CD14-positive monocyte (primary cell): Measurements from ENCODE around the gene YTHDC1. TPM values are rescaled to one million over a fixed set of nuclear protein-coding genes. Genes with fewer than 3 reads are reported as not detected.

ENCODE experiments used
- DNase-seq, 3 donors: peaks; one replicate each; pipeline ENCODE4 v3.0.0-alpha.2; 2011 to 2022
- H2AFZ ChIP-seq: 2 replicates; pipeline ENCODE4 v1.6.0; 2012; ENCODE audit warnings: mild to moderate bottlenecking, low read depth, low read length, inconsistent platforms; ENCODE audit not compliant: insufficient read depth, poor library complexity, severe bottlenecking
- H3K27ac ChIP-seq, 2 donors: 1 replicate in 1 of 2; 2 replicates in 1 of 2; pipeline ENCODE4 v1.5.1; 2012 to 2013; ENCODE audit warnings: low read length in 2 of 2, control low read depth in 1 of 2, inconsistent platforms in 1 of 2, low read depth in 1 of 2, mild to moderate bottlenecking in 1 of 2
- H3K27me3 ChIP-seq, 2 donors: one replicate each; pipeline versions ENCODE4 v1.6.0 to v1.6.1; 2011 to 2013; ENCODE audit warnings: low read length in 2 of 2; ENCODE audit not compliant: control insufficient read depth in 2 of 2, insufficient read depth in 2 of 2
- H3K36me3 ChIP-seq, 2 donors: replicated peaks in 1 of 2; 1 replicate in 1 of 2; 2 replicates in 1 of 2; pipeline versions ENCODE4 v1.5.1 to v1.6.1; 2012 to 2013; ENCODE audit warnings: low read length in 2 of 2, control low read depth in 1 of 2, inconsistent platforms in 1 of 2, mild to moderate bottlenecking in 1 of 2; ENCODE audit not compliant: insufficient read depth in 2 of 2, control insufficient read depth in 1 of 2
- H3K4me1 ChIP-seq, 2 donors: 1 replicate in 1 of 2; 2 replicates in 1 of 2; pipeline versions ENCODE4 v1.5.1 to v1.6.1; 2012 to 2013; ENCODE audit warnings: low read length in 2 of 2, control low read depth in 1 of 2, inconsistent platforms in 1 of 2, mild to moderate bottlenecking in 1 of 2, moderate library complexity in 1 of 2; ENCODE audit not compliant: insufficient read depth in 2 of 2, control insufficient read depth in 1 of 2
- H3K4me2 ChIP-seq: replicated peaks from 2 replicates; pipeline ENCODE3; 2012; ENCODE audit warnings: low read length, moderate library complexity, mild to moderate bottlenecking; ENCODE audit not compliant: poor library complexity, severe bottlenecking; ENCODE audit errors: extremely low read depth
- H3K4me3 ChIP-seq, 3 experiments: fragments of 200-600 bp in 1 of 3; sonication (generic) in 1 of 3; replicated peaks in 1 of 3; 1 replicate in 2 of 3; 2 replicates in 1 of 3; pipeline ENCODE4 v1.5.1; 2011 to 2013; ENCODE audit warnings: low read length in 3 of 3, mild to moderate bottlenecking in 3 of 3, control low read depth in 2 of 3, low read depth in 2 of 3, inconsistent platforms in 1 of 3, moderate library complexity in 1 of 3
- H3K79me2 ChIP-seq: 2 replicates; pipeline ENCODE4 v1.6.0; 2012; ENCODE audit warnings: mild to moderate bottlenecking, control low read depth, inconsistent platforms, low read length, moderate library complexity; ENCODE audit not compliant: insufficient read depth
- H3K9ac ChIP-seq: 2 replicates; pipeline ENCODE4 v1.6.0; 2017; ENCODE audit warnings: low read length, mild to moderate bottlenecking; ENCODE audit not compliant: insufficient read depth, poor library complexity, severe bottlenecking
- H3K9me3 ChIP-seq, 2 donors: replicated peaks in 1 of 2; 1 replicate in 1 of 2; 2 replicates in 1 of 2; pipeline versions ENCODE4 v1.5.1 to v1.6.1; 2012 to 2013; ENCODE audit warnings: low read length in 2 of 2, control low read depth in 1 of 2; ENCODE audit not compliant: control insufficient read depth in 1 of 2, insufficient read depth in 1 of 2
- H4K20me1 ChIP-seq: 2 replicates; pipeline ENCODE4 v1.6.0; 2012; ENCODE audit warnings: mild to moderate bottlenecking, low read length, control low read depth, moderate library complexity; ENCODE audit not compliant: insufficient read depth
- H3K27ac Mint-ChIP-seq, 7 donors: one replicate each; pipeline ENCODE4 v1.8.0; 2020; ENCODE audit warnings: mild to moderate bottlenecking in 7 of 7, mixed read lengths in 7 of 7, moderate library complexity in 6 of 7, inconsistent platforms in 2 of 7
- H3K27me3 Mint-ChIP-seq, 3 donors: one replicate each; pipeline ENCODE4 v1.8.0; 2021 to 2022; ENCODE audit warnings: low read depth in 3 of 3, mild to moderate bottlenecking in 3 of 3, mixed read lengths in 3 of 3, moderate library complexity in 3 of 3, inconsistent platforms in 1 of 3
- H3K36me3 Mint-ChIP-seq, 2 donors: one replicate each; pipeline ENCODE4 v1.8.0; 2020; ENCODE audit warnings: mixed read lengths in 2 of 2, inconsistent platforms in 1 of 2, mild to moderate bottlenecking in 1 of 2
- H3K4me1 Mint-ChIP-seq: one replicate; pipeline ENCODE4 v1.8.0; 2020; ENCODE audit warnings: mild to moderate bottlenecking, mixed read lengths
- H3K4me3 Mint-ChIP-seq, 2 donors: one replicate each; pipeline ENCODE4 v1.8.0; 2020; ENCODE audit warnings: mild to moderate bottlenecking in 2 of 2, mixed read lengths in 2 of 2, moderate library complexity in 1 of 2
- H3K9me3 Mint-ChIP-seq, 7 donors: one replicate each; pipeline ENCODE4 v1.8.0; 2020 to 2022; ENCODE audit warnings: mixed read lengths in 7 of 7, mild to moderate bottlenecking in 6 of 7, moderate library complexity in 6 of 7, inconsistent platforms in 2 of 7
- WGBS: methylation state at CpG from one replicate; pipeline ENCODE4 v1.1.5; 2013; ENCODE audit warnings: missing lambda C conversion rate; ENCODE audit not compliant: insufficient coverage; 5-methylcytosine and 5-hydroxymethylcytosine counted together
- intact Hi-C, 2 donors: fragments of 100-400 bp; cut with micrococcal nuclease; formaldehyde crosslinking; loops; one replicate each; pipeline versions ENCODE4 v1.15.0 to v1.15.1; 2023
- polyA plus RNA-seq, 3 donors: library from polyadenylated mRNA; depleted of rRNA in 1 of 3; unstranded in 2 of 3; stranded (reverse) in 1 of 3; fragments of 300-500 nt in 2 of 3; fragments of >200 nt in 1 of 3; fragmentation: Illumina TruSeq in 2 of 3; gene quantifications; 1 replicate in 2 of 3; 2 replicates in 1 of 3; pipeline ENCODE4 v1.2.3, GENCODE V29; 2012 to 2021
- TF ChIP-seq, protein P1 (sequence below): fragments of 200-600 bp; IDR thresholded peaks from one replicate; pipeline ENCODE4 v1.8.0; 2022; ENCODE audit warnings: antibody characterized with exemption, mild to moderate bottlenecking

YTHDC1 gene
- polyA plus RNA-seq, 3 donors: 11.0 to 30.8 (median 11.5) TPM

DNA sequence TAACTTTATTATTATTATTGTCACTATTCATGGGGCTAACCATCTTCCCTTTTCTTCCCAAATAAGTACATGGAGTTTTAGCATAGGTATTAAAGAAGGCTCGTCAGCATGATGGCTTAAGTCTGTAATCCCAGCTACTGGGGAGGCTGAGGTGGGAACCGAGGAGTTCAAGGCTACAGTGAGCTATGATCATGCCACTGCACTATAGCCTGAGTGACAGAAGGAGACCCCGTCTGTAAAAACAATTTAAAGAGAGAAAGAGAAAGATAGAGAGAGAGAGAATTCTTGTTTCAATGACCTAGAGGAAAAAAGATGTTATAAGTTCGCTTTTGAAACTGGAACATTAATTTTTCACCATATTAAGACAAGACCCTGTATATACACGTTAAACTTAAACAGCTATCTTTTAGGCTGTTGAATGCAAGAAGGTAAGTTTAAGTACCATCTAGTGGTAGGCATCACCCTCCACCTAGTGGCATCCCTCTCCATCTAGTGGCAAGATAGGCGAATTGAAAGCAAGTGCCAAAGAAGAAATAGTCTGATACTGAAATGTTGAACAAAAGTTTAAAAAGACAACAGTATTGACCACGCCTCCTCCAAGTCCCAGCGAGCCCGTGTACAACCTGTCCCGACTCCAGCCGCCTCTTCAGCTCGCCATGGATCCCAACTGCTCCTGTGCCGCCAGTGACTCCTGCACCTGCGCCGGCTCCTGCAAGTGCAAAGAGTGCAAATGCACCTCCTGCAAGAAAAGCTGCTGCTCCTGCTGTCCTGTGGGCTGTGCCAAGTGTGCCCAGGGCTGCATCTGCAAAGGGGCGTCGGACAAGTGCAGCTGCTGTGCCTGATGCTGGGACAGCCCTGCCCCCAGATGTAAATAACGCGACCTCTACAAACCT, 26.0 kb upstream of the YTHDC1 start:
- WGBS: 0% methylated on average over 10 of the region's 19 CpGs
- peak overlapping the region; percentile 39 for H3K4me2 ChIP-seq
- H3K9me3 Mint-ChIP-seq: peaks cover 0 to 1% (median 0%) of the 10 kb centered on the region in 7 donors
- no peaks in the 10 kb centered on the region for H3K9me3 ChIP-seq
- no peaks in the 10 kb centered on the region for H3K79me2 ChIP-seq
- H3K4me1 Mint-ChIP-seq: peaks cover 12% of the 10 kb centered on the region
- intact Hi-C loops: loop anchor here in 1 of 2 donors (10.0 kb wide), 1 partner anchor 101 kb away; no protein-coding TSS in a partner anchor
- H3K36me3 ChIP-seq: no peaks in the 10 kb centered on the region
- H3K36me3 Mint-ChIP-seq: no peaks in the 10 kb centered on the region
- TF ChIP-seq, protein P1, sequence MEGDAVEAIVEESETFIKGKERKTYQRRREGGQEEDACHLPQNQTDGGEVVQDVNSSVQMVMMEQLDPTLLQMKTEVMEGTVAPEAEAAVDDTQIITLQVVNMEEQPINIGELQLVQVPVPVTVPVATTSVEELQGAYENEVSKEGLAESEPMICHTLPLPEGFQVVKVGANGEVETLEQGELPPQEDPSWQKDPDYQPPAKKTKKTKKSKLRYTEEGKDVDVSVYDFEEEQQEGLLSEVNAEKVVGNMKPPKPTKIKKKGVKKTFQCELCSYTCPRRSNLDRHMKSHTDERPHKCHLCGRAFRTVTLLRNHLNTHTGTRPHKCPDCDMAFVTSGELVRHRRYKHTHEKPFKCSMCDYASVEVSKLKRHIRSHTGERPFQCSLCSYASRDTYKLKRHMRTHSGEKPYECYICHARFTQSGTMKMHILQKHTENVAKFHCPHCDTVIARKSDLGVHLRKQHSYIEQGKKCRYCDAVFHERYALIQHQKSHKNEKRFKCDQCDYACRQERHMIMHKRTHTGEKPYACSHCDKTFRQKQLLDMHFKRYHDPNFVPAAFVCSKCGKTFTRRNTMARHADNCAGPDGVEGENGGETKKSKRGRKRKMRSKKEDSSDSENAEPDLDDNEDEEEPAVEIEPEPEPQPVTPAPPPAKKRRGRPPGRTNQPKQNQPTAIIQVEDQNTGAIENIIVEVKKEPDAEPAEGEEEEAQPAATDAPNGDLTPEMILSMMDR: peak; percentile 85
- H3K27me3 Mint-ChIP-seq: peaks cover 3 to 8% (median 6%) of the 10 kb centered on the region in 3 donors
- no peak overlapping the region for H3K9ac ChIP-seq
- peaks cover 0 to 3% of the 10 kb centered on the region in 2 donors for H3K27me3 ChIP-seq
- peak overlapping the region; percentile 63 for H2AFZ ChIP-seq
- H3K27ac ChIP-seq: no peak overlapping the region
- H3K27ac Mint-ChIP-seq: peak overlapping the region in 1 of 7 donors; percentile 44
- H3K4me3 Mint-ChIP-seq: peak overlapping the region; percentile 68 to 86
- H4K20me1 ChIP-seq: no peaks in the 10 kb centered on the region
- DNase-seq: peak; percentile 12 to 39 (median 34)
- H3K4me3 ChIP-seq: peak overlapping the region in 1 of 3 experiments; percentile 43
- peaks cover 5 to 7% of the 10 kb centered on the region in 2 donors for H3K4me1 ChIP-seq

DNA sequence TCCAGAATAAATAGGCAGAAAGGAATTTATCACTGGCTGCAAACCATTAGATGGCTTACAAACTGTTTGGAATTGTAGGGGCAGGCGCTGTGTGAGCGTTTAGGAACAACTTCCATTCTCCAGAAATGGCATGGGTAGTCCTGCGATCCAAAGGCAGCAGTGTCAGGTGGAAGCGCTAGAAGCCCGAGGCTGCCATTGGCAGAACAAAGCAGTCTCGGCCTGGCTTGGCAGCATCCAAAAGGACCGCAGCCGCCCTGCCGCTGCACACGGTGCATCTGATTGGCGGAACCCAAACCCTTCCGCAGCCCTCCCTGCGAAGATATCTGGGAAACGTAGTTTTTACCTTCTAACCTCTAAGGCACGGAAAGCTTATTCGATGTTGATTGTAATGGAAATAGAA, 23.6 kb upstream of the YTHDC1 start:
- peaks cover 16% of the 10 kb centered on the region for H3K4me1 Mint-ChIP-seq
- Histone ChIP-seq H3K4me3 (peak overlapping the region in 1 of 3 experiments; percentile 39), H3K9me3 (no peaks in the 10 kb centered on the region), H3K4me1 (peaks cover 9 to 11% of the 10 kb centered on the region in 2 donors), H3K9ac (no peak overlapping the region), H3K4me2 (peak overlapping the region; percentile 46), H3K79me2 (no peaks in the 10 kb centered on the region), H3K36me3 (no peaks in the 10 kb centered on the region), H2AFZ (peak overlapping the region; percentile 79), H3K27ac (no peak overlapping the region), H3K27me3 (peaks cover 0 to 3% of the 10 kb centered on the region in 2 donors), H4K20me1 (no peaks in the 10 kb centered on the region)
- peak; percentile 16 to 45 (median 31) for DNase-seq
- WGBS: 14% methylated on average over 12 of the region's 16 CpGs
- H3K36me3 Mint-ChIP-seq: no peaks in the 10 kb centered on the region
- TF ChIP-seq, protein P1: no peak
- peaks cover 3 to 8% (median 4%) of the 10 kb centered on the region in 3 donors for H3K27me3 Mint-ChIP-seq
- intact Hi-C loops: loop anchor here in 1 of 2 donors (10.0 kb wide), 1 partner anchor 99 kb away; no protein-coding TSS in a partner anchor
- peak overlapping the region; percentile 55 to 82 for H3K4me3 Mint-ChIP-seq
- peaks cover 0 to 1% (median 0%) of the 10 kb centered on the region in 7 donors for H3K9me3 Mint-ChIP-seq
- no peak overlapping the region for H3K27ac Mint-ChIP-seq
